ENCODE results near the gene CD28. TPM values are rescaled to one million over a fixed set of nuclear protein-coding genes. Genes with fewer than 3 reads are reported as not detected.

CD28 gene
- total RNA-seq, 3 donors from 2014 or later (not counting 1 experiment from before 2014, with no cell fraction given): 0.54 to 3.5 (median 3.3) TPM

DNA sequence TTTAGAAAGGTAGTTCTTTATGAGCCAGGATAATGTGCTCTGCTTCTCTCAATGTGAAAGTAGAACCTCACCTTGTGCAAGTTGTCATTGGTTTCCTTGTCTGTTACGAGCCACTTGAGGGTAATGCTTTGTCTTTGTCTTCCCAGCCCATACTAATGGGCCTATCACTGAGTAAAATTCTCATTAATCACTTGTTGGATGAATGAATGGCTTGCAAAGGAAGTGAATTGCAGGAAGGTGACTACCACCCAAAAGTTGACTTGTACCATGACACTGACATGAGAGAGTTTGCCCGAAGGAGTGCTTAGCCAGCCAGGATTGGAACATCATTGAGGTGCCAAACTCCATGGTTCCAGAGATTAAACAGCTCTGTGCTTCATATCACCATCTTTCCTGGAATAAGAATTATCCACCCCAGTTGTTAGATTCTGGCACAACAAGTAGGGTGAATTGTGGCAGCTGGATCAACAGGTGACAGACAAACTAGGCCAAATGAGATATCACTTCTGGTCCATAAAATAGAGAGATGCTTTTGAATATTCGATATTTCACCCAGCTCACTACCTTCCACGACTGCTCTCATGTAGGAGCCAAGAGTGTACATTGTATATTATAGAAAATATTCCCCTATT is 20.5 kb upstream of the CD28 start:
- Histone ChIP-seq H3K27me3 (ENCODE audit: control insufficient read depth, insufficient read depth, low read length) (no peaks in the 10 kb centered on the region), H3K9me3 (ENCODE audit: control insufficient read depth, insufficient read depth, low read length) (no peaks in the 10 kb centered on the region), H3K27ac (ENCODE audit: low read length) (no peak overlapping the region), H3K4me1 (ENCODE audit: control insufficient read depth, insufficient read depth, low read length) (peaks cover 15% of the 10 kb centered on the region), H3K36me3 (ENCODE audit: control insufficient read depth, insufficient read depth, low read length) (no peaks in the 10 kb centered on the region), H3K4me3 (ENCODE audit: low read length) (no peak overlapping the region)
- Mint-ChIP-seq H3K36me3 (no peaks in the 10 kb centered on the region), H3K4me1 (peaks cover 24% of the 10 kb centered on the region in 2 donors), H3K27ac (no peak overlapping the region), H3K9me3 (no peaks in the 10 kb centered on the region), H3K4me3 (no peak overlapping the region), H3K27me3 (ENCODE audit: low read depth in 2 of 2) (peaks cover 15 to 54% of the 10 kb centered on the region in 2 donors)
- ATAC-seq: no peak
- DNase-seq: no peak
- TF ChIP-seq, protein P1, sequence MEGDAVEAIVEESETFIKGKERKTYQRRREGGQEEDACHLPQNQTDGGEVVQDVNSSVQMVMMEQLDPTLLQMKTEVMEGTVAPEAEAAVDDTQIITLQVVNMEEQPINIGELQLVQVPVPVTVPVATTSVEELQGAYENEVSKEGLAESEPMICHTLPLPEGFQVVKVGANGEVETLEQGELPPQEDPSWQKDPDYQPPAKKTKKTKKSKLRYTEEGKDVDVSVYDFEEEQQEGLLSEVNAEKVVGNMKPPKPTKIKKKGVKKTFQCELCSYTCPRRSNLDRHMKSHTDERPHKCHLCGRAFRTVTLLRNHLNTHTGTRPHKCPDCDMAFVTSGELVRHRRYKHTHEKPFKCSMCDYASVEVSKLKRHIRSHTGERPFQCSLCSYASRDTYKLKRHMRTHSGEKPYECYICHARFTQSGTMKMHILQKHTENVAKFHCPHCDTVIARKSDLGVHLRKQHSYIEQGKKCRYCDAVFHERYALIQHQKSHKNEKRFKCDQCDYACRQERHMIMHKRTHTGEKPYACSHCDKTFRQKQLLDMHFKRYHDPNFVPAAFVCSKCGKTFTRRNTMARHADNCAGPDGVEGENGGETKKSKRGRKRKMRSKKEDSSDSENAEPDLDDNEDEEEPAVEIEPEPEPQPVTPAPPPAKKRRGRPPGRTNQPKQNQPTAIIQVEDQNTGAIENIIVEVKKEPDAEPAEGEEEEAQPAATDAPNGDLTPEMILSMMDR (IDR thresholded peaks at IDR 0.05): no peak
- WGBS (ENCODE audit: insufficient coverage): 100% methylated on average over 1 of the region's 4 CpGs
- intact Hi-C loops (cut with micrococcal nuclease): loop anchor here (5.0 kb wide), 1 partner anchor 36 kb away; no protein-coding TSS in a partner anchor

DNA sequence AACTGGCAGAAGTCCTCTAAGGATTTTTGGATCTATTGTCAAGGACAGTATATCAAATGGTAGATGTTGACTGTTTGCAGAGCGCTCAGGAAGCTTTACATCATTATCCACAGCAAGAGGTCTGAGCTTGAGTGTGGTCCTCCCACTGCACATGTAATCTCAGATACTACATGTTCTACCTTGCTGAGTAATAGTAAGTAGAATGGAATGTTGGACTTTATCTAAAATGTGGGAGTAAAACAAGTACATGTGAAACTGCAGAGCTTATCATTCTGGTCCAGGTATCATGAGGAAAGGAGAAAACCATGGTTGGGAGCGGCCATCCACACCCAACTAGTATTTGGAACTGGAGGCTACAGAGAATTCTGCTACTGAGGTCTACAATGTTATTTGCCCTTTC is 19.3 kb upstream of the CD28 start:
- H3K27ac Mint-ChIP-seq: no peak overlapping the region
- H3K27me3 ChIP-seq (ENCODE audit: control insufficient read depth, insufficient read depth, low read length): peaks cover 11% of the 10 kb centered on the region
- H3K27ac ChIP-seq (ENCODE audit: low read length): no peak overlapping the region
- H3K4me1 Mint-ChIP-seq: peaks cover 27 to 28% of the 10 kb centered on the region in 2 donors
- H3K9me3 Mint-ChIP-seq: no peaks in the 10 kb centered on the region
- H3K36me3 Mint-ChIP-seq: no peaks in the 10 kb centered on the region
- ATAC-seq (no peak), DNase-seq (no peak)
- no peak overlapping the region for H3K4me3 ChIP-seq (ENCODE audit: low read length)
- H3K4me3 Mint-ChIP-seq: no peak overlapping the region
- TF ChIP-seq, protein P1 (IDR thresholded peaks at IDR 0.05): no peak
- H3K9me3 ChIP-seq (ENCODE audit: control insufficient read depth, insufficient read depth, low read length): no peaks in the 10 kb centered on the region
- H3K27me3 Mint-ChIP-seq (ENCODE audit: low read depth in 2 of 2): peaks cover 27 to 65% of the 10 kb centered on the region in 2 donors
- intact Hi-C loops (cut with micrococcal nuclease): loop anchor here (5.0 kb wide), 1 partner anchor 35 kb away; no protein-coding TSS in a partner anchor
- 60% methylated on average over 2 of the region's 2 CpGs for WGBS (ENCODE audit: insufficient coverage)
- no peaks in the 10 kb centered on the region for H3K36me3 ChIP-seq (ENCODE audit: control insufficient read depth, insufficient read depth, low read length)
- H3K4me1 ChIP-seq (ENCODE audit: control insufficient read depth, insufficient read depth, low read length): peaks cover 15% of the 10 kb centered on the region

DNA sequence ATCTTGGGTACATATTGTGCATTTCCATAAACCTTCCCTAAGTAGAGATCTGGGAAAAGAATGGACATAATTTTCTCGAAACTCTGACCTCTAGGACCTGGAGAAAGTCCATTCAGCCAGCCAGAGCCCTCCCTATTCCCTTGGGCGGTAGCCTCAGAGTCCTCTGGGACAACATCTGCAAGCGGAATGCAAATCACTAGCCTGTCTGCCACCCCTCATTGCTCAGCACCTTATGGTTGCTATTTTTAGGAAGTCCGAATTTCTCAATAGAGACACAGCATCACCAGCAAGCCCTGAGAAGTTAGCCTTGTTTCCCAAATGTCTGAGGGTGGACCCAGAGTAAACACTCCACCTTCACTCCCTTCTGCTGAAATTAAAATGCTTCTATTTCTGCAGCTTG is 17.6 kb upstream of the CD28 start:
- peaks cover 25 to 28% of the 10 kb centered on the region in 2 donors for H3K4me1 Mint-ChIP-seq
- peaks cover 15% of the 10 kb centered on the region for H3K4me1 ChIP-seq (ENCODE audit: control insufficient read depth, insufficient read depth, low read length)
- DNase-seq (no peak), ATAC-seq (no peak)
- peaks cover 31 to 68% of the 10 kb centered on the region in 2 donors for H3K27me3 Mint-ChIP-seq (ENCODE audit: low read depth in 2 of 2)
- no peak overlapping the region for H3K27ac ChIP-seq (ENCODE audit: low read length)
- 68% methylated on average over 4 of the region's 4 CpGs for WGBS (ENCODE audit: insufficient coverage)
- no peak overlapping the region for H3K27ac Mint-ChIP-seq
- no peaks in the 10 kb centered on the region for H3K36me3 ChIP-seq (ENCODE audit: control insufficient read depth, insufficient read depth, low read length)
- H3K9me3 ChIP-seq (ENCODE audit: control insufficient read depth, insufficient read depth, low read length): no peaks in the 10 kb centered on the region
- peaks cover 13% of the 10 kb centered on the region for H3K27me3 ChIP-seq (ENCODE audit: control insufficient read depth, insufficient read depth, low read length)
- H3K36me3 Mint-ChIP-seq: no peaks in the 10 kb centered on the region
- intact Hi-C loops (cut with micrococcal nuclease): loop anchor here (1.0 to 5.0 kb wide), 2 partner anchors 18 to 34 kb away; partner anchors contain the start of gene CD28
- H3K4me3 Mint-ChIP-seq: no peak overlapping the region
- H3K4me3 ChIP-seq (ENCODE audit: low read length): no peak overlapping the region
- no peaks in the 10 kb centered on the region for H3K9me3 Mint-ChIP-seq
- TF ChIP-seq, protein P1 (IDR thresholded peaks at IDR 0.05): no peak

Data from natural killer cell (primary cell).